Activated naive CD8-positive, alpha-beta T cell (primary cell): Measurements from ENCODE around the gene PANK1.
A peak's percentile ranks its signal among the peaks of the same experiment; 100 is the strongest.
"Not testable (repeated sequence)": the region's sequence is repeated elsewhere in the genome, so short reads cannot be mapped to it uniquely, and the experiment has no call there.

Experiments used
- H3K27ac Mint-ChIP-seq: one replicate; pipeline ENCODE4 v1.8.0; 2021; ENCODE audit warnings: mixed read lengths
- H3K27me3 Mint-ChIP-seq: one replicate; pipeline ENCODE4 v1.8.0; 2021; ENCODE audit warnings: mixed read lengths
- H3K36me3 Mint-ChIP-seq: one replicate; pipeline ENCODE4 v1.8.0; 2021; ENCODE audit warnings: mixed read lengths
- H3K4me1 Mint-ChIP-seq: one replicate; pipeline ENCODE4 v1.8.0; 2021; ENCODE audit warnings: low read depth, mixed read lengths
- H3K4me3 Mint-ChIP-seq: one replicate; pipeline ENCODE4 v1.8.0; 2021; ENCODE audit warnings: mild to moderate bottlenecking, mixed read lengths
- H3K9me3 Mint-ChIP-seq: one replicate; pipeline ENCODE4 v1.8.0; 2021; ENCODE audit warnings: low read depth, mixed read lengths

The PANK1 gene

GRCh38 chr10:89554433-89554832 lies 90.6 kb downstream of the PANK1 start:
- Mint-ChIP-seq H3K4me3 (no peak overlapping the region), H3K36me3 (no peaks in the 10 kb centered on the region), H3K9me3 (no peaks in the 10 kb centered on the region), H3K27me3 (peaks cover 7% of the 10 kb centered on the region), H3K4me1 (no peaks in the 10 kb centered on the region), H3K27ac (no peak overlapping the region)

GRCh38 chr10:89553064-89553734 lies 91.8 kb downstream of the PANK1 start:
- Mint-ChIP-seq H3K36me3 (no peaks in the 10 kb centered on the region), H3K27me3 (peaks cover 4% of the 10 kb centered on the region), H3K27ac (no peak overlapping the region), H3K9me3 (no peaks in the 10 kb centered on the region), H3K4me3 (no peak overlapping the region), H3K4me1 (no peaks in the 10 kb centered on the region)

DNA sequence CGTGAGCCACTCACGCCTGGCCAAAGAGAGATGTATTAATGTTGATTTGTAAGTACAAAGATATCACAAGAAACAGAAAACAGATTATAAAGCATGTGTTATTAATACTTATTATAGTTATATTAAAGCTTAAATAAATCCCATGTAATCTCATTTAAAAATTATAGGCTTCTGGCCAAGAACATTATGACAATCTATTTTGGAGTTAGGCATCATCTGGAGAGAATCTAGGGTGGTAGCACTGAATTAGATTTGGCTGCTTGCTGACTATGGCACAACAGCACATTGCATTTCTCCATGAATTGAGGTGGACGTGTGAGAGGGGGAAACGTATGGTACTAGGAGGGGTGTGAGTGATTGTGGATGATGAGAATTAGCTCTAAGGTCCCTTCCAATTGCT lies 92.8 kb downstream of the PANK1 start:
- Mint-ChIP-seq H3K4me3 (no peak overlapping the region), H3K9me3 (no peaks in the 10 kb centered on the region), H3K4me1 (no peaks in the 10 kb centered on the region), H3K27ac (no peak overlapping the region), H3K27me3 (peaks cover 1% of the 10 kb centered on the region), H3K36me3 (no peaks in the 10 kb centered on the region)

GRCh38 chr10:89550509-89550908 lies 94.5 kb downstream of the PANK1 start:
- no peaks in the 10 kb centered on the region for H3K36me3 Mint-ChIP-seq
- peaks cover 1% of the 10 kb centered on the region for H3K27me3 Mint-ChIP-seq
- H3K4me3 Mint-ChIP-seq: no peak overlapping the region
- H3K27ac Mint-ChIP-seq: no peak overlapping the region
- no peaks in the 10 kb centered on the region for H3K4me1 Mint-ChIP-seq
- no peaks in the 10 kb centered on the region for H3K9me3 Mint-ChIP-seq

GRCh38 chr10:89549510-89549909 lies 95.5 kb downstream of the PANK1 start:
- H3K27ac Mint-ChIP-seq: no peak overlapping the region
- no peaks in the 10 kb centered on the region for H3K4me1 Mint-ChIP-seq
- no peaks in the 10 kb centered on the region for H3K9me3 Mint-ChIP-seq
- H3K4me3 Mint-ChIP-seq: no peak overlapping the region
- H3K27me3 Mint-ChIP-seq: peaks cover 1% of the 10 kb centered on the region
- H3K36me3 Mint-ChIP-seq: no peaks in the 10 kb centered on the region

DNA sequence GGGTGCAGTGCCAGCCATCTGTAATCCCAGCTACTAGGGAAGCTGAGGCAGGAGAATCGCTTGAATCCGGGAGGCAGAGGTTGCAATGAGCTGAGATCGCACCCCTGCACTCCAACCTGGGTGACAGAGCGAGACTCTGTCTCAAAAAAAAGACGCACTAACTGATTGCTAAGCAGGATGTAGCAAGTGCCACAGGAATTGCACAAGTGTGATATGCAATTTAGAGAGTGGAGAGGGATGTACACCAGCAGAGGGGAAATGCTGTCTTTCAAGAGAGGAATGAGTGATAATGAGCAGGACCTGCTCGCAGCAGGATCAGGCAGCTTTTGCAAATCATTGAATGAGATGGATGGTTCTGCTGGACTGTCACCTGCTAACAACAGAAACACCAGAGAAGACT lies 96.4 kb downstream of the PANK1 start:
- Mint-ChIP-seq H3K4me3 (no peak overlapping the region), H3K4me1 (no peaks in the 10 kb centered on the region), H3K27ac (no peak overlapping the region), H3K27me3 (peaks cover 1% of the 10 kb centered on the region), H3K36me3 (no peaks in the 10 kb centered on the region), H3K9me3 (no peaks in the 10 kb centered on the region)

DNA sequence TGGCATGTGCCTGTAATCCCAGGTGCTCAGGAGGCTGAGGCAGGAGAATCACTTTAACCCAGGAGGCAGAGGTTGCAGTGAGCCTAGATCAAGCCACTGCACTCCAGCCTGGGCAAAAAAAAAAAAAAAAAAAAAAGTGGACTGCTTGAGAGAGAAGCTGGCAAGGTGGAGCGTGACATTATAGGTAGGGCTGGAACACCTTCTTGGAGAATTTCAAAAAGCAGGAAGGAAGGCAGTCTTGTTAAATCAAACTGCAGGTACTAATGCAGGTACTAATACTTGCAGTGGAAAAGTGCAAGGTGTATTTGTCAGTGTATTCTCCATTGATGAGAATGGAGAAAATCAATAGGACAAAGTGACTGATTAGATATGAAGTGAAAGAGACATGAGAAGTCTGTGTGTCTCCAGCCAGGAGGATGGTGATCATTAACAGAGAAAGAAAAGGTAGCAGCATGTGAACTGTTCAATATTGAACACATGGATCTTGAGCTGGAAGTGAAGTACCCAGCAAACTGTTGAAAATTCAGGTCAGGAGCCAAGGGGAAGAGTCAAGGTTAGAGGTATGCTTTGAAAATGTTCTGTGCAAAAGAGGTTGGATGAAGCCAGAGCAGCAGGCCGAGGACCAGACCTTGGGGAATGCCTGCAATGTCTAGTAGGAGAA lies 97.1 kb downstream of the PANK1 start:
- Mint-ChIP-seq H3K36me3 (no peaks in the 10 kb centered on the region), H3K27me3 (peaks cover 1% of the 10 kb centered on the region), H3K4me1 (no peaks in the 10 kb centered on the region), H3K4me3 (no peak overlapping the region), H3K27ac (no peak overlapping the region), H3K9me3 (no peaks in the 10 kb centered on the region)

GRCh38 chr10:89546651-89547050 lies 98.4 kb downstream of the PANK1 start:
- not testable (repeated sequence) for H3K27ac Mint-ChIP-seq

GRCh38 chr10:89543841-89544240 lies 101.2 kb downstream of the PANK1 start:
- no peak overlapping the region for H3K4me3 Mint-ChIP-seq
- no peaks in the 10 kb centered on the region for H3K36me3 Mint-ChIP-seq
- H3K4me1 Mint-ChIP-seq: no peaks in the 10 kb centered on the region
- H3K27me3 Mint-ChIP-seq: peaks cover 13% of the 10 kb centered on the region
- H3K9me3 Mint-ChIP-seq: no peaks in the 10 kb centered on the region
- no peak overlapping the region for H3K27ac Mint-ChIP-seq

More at GRCh38 chr10:89546651-89547050, 98.4 kb downstream of the PANK1 start:
- not testable (repeated sequence) for H3K4me1 Mint-ChIP-seq, H3K27me3 Mint-ChIP-seq, H3K36me3 Mint-ChIP-seq, H3K9me3 Mint-ChIP-seq, H3K4me3 Mint-ChIP-seq

DNA sequence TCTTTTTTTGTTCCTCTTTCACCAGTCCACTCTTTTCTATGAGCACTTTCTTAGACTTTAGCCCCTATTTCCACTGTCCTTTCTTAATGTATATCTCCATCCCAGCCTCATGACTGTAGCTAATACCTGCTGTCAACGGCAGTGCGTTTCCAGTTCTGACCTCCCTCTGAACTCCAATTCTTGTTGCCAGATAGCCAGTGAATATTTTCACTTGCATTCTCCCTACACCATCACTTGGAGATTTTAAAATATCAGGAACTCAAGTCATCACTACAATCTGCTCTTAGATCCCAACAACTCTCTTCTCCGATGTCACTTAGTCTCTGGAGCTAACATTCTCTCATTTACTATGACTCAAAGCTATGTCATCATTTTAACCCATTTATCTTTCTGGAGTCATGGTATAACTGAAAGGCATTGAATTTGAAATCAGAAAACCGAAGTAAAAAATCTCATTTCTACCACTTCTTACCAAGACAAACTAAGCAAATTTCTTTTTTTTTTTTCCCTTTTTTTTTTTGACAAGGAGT lies 104.6 kb downstream of the PANK1 start:
- H3K27ac Mint-ChIP-seq: no peak overlapping the region
- no peak overlapping the region for H3K4me3 Mint-ChIP-seq
- H3K36me3 Mint-ChIP-seq: no peaks in the 10 kb centered on the region
- peaks cover 28% of the 10 kb centered on the region for H3K27me3 Mint-ChIP-seq
- peaks cover 5% of the 10 kb centered on the region for H3K4me1 Mint-ChIP-seq
- H3K9me3 Mint-ChIP-seq: no peaks in the 10 kb centered on the region

- no peaks in the 10 kb centered on the region for H3K9me3 Mint-ChIP-seq
- no peak overlapping the region for H3K27ac Mint-ChIP-seq
- H3K36me3 Mint-ChIP-seq: no peaks in the 10 kb centered on the region
- peaks cover 43% of the 10 kb centered on the region for H3K27me3 Mint-ChIP-seq
- H3K4me1 Mint-ChIP-seq: peaks cover 12% of the 10 kb centered on the region
- no peak overlapping the region for H3K4me3 Mint-ChIP-seq
Measured at GRCh38 chr10:89537364-89537763, 107.7 kb downstream of the PANK1 start.

DNA sequence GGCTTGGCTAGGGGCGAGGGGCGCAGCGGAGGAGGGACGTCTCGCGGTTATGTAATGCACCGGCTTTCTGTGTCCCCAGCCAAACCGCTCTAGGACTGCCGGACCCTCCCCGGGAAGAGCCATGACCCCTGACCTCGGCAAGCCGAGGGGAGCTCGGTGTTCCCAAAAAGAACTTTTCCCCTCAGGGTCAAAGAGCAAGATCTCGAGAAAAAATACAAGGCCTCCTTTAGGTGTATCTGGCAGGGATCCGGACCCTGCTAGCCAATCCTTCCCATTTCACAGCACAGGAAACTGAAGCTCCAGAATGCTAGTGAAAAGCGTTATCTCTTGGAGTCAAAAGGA lies 109.1 kb downstream of the PANK1 start:
- peaks cover 46% of the 10 kb centered on the region for H3K27me3 Mint-ChIP-seq
- H3K27ac Mint-ChIP-seq: no peak overlapping the region
- H3K4me1 Mint-ChIP-seq: peaks cover 12% of the 10 kb centered on the region
- no peaks in the 10 kb centered on the region for H3K36me3 Mint-ChIP-seq
- H3K4me3 Mint-ChIP-seq: peak overlapping the region; percentile 48
- no peaks in the 10 kb centered on the region for H3K9me3 Mint-ChIP-seq

DNA sequence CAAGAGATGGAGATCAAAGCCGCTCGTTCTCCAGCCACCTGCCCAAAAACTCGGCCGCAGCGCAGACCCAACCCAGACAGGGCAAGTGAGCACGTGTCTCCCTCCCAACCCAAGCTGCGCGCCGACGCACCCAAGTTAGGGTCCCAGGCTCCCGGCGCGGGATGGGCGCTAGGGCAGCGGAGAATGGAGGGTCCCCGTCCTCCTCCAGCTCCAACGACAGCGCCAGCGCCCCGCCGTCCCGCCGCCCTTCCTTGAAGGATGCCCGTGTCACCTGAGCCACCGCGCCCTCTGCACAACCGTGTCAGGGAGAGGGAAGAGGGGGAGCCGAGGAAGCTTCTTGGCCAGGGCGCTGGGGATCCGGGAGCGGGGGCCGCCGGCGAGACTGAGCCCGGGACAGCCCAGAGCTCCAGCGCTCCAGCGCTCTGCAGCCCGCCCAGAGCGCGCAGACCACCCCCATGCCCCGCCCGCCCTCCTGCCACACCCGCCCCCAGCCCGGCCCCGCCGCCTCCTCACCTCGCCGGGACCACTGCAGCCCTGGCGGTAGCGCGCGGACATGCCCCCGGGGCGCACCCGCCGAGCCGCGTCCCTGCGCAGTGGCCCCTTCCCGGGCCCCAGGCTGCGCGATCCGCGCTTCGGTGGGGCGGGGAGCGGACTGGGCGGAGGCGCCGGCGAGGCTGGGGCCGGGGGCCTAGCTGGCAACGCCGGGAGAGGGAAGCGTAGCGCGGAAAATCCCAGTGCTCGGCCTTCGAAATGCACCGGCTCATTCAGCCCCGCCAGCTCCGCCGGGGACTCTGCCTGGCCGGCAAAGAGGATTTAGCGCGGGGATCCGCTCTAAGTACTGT lies 109.7 kb downstream of the PANK1 start, which contains the start of gene SLC16A12:
TSS of gene SLC16A12 (minus strand) at position 424 of the 842 bp plus-strand sequence. CDS start 73,016 bp downstream, outside the sequence.
- H3K27me3 Mint-ChIP-seq: peaks cover 46% of the 10 kb centered on the region
- H3K36me3 Mint-ChIP-seq: no peaks in the 10 kb centered on the region
- H3K4me3 Mint-ChIP-seq: peak within 1 kb of the TSS; percentile 48
- H3K4me1 Mint-ChIP-seq: peaks cover 12% of the 10 kb centered on the region
- no peaks in the 10 kb centered on the region for H3K9me3 Mint-ChIP-seq
- no peak within 1 kb of the TSS for H3K27ac Mint-ChIP-seq

DNA sequence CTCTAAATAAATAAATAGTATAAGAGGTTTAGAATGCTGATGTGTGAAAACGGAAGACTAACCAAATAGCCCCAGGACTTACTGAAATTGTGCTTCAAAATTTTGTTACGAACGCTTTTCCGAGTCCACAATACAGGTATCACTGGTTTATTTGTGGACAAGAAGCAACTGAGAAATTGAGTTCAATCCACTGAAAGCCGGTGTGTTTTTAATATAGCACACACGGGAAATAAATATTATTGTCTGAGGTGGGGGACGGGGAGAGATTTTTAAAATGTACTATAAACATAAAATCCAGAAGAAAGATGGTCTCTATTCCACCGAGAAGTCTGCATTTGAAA lies 110.2 kb downstream of the PANK1 start:
- Mint-ChIP-seq H3K9me3 (no peaks in the 10 kb centered on the region), H3K4me3 (peak overlapping the region; percentile 38), H3K27me3 (peaks cover 42% of the 10 kb centered on the region), H3K4me1 (peaks cover 12% of the 10 kb centered on the region), H3K36me3 (no peaks in the 10 kb centered on the region), H3K27ac (no peak overlapping the region)
